ENCODE data around the gene ETF1.
"Not testable (repeated sequence)": the region's sequence is repeated elsewhere in the genome, so short reads cannot be mapped to it uniquely, and the experiment has no call there.

Gene ETF1

DNA sequence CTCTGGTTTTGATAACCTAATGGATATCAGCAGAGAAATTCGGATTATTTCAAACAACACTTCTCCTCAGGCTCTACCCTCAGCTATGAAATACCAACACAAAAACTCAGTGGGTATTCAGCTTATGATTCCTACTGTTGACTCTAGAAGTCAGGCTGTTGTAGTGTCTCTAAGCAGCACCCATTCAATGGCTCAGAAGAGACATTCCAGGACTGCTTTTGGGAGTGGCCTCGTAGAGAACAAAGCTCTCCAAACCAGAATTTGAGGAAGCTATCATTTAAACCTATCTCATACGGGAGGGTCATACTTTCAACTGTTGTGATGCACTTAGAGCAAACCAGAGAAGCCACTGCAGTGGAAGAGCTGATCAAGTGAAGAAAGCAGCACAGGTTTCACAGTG lies 34.1 kb downstream of the ETF1 start:
- Histone ChIP-seq H3K9ac (ENCODE audit: low read length) (no peak overlapping the region), H3K4me1 (ENCODE audit: low read length) (no peaks in the 10 kb centered on the region), H3K4me2 (ENCODE audit: low read depth, low read length) (no peak overlapping the region), H3F3A (ENCODE audit: insufficient read depth, low read length) (no peaks in the 10 kb centered on the region; the same call in 1 of the 2 replicates), H3K9me2 (replicated peaks; ENCODE audit: insufficient read depth, low read length) (no peaks in the 10 kb centered on the region), H2AFZ (ENCODE audit: low read length) (no peak overlapping the region), H3K27me3 (replicated peaks; ENCODE audit: insufficient read depth, low read length) (no peaks in the 10 kb centered on the region), H3K4me3 (ENCODE audit: low read length) (no peak overlapping the region), H3K36me3 (replicated peaks; ENCODE audit: insufficient read depth, low read length) (peaks cover 3% of the 10 kb centered on the region), H3K27ac (ENCODE audit: low read length) (no peak overlapping the region), H3K79me2 (ENCODE audit: low read length) (peaks cover 2% of the 10 kb centered on the region; the same call in 1 of the 2 replicates), H3K9me3 (replicated peaks; ENCODE audit: insufficient read depth, low read length) (no peaks in the 10 kb centered on the region), H4K20me1 (ENCODE audit: insufficient read depth, low read length) (no peaks in the 10 kb centered on the region; the same call in 1 of the 2 replicates)
- DNase-seq, result no peak
- TF ChIP-seq EZH2phosphoT487 (IDR thresholded peaks at IDR 0.05; ENCODE audit: low read length) (no peak), EZH2 (optimal IDR thresholded peaks at IDR 0.05; ENCODE audit: low read depth, low read length) (no peak)
- TF ChIP-seq, protein P1, sequence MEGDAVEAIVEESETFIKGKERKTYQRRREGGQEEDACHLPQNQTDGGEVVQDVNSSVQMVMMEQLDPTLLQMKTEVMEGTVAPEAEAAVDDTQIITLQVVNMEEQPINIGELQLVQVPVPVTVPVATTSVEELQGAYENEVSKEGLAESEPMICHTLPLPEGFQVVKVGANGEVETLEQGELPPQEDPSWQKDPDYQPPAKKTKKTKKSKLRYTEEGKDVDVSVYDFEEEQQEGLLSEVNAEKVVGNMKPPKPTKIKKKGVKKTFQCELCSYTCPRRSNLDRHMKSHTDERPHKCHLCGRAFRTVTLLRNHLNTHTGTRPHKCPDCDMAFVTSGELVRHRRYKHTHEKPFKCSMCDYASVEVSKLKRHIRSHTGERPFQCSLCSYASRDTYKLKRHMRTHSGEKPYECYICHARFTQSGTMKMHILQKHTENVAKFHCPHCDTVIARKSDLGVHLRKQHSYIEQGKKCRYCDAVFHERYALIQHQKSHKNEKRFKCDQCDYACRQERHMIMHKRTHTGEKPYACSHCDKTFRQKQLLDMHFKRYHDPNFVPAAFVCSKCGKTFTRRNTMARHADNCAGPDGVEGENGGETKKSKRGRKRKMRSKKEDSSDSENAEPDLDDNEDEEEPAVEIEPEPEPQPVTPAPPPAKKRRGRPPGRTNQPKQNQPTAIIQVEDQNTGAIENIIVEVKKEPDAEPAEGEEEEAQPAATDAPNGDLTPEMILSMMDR (IDR thresholded peaks at IDR 0.05; ENCODE audit: low read length), result no peak

DNA sequence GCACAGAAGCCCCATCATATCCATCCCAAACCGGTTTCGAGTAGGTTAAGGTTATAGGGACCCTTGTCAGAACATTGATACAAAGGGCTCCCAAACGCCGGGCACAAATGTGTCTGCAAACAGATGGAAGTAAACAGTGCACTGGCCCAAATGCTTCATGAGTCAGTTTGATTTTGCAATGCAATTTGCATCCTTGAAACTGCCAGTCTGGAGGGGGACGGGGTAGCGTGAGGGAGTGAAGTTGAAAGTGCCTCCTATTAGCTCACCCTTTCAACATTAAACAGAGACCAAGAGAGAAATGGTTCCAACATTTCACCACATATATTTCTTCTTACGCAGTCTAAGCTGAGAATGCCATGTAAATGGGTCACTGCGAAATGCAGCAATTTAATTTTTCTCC lies 35.6 kb downstream of the ETF1 start:
- H3K4me3 ChIP-seq (ENCODE audit: low read length); H3K79me2 ChIP-seq (ENCODE audit: low read length); H3K9me3 ChIP-seq (replicated peaks; ENCODE audit: insufficient read depth, low read length); H3K4me1 ChIP-seq (ENCODE audit: low read length); H3K9ac ChIP-seq (ENCODE audit: low read length); DNase-seq; H2AFZ ChIP-seq (ENCODE audit: low read length); H3K4me2 ChIP-seq (ENCODE audit: low read depth, low read length); H3K27me3 ChIP-seq (replicated peaks; ENCODE audit: insufficient read depth, low read length); H3K27ac ChIP-seq (ENCODE audit: low read length); H3K9me2 ChIP-seq (replicated peaks; ENCODE audit: insufficient read depth, low read length); H3F3A ChIP-seq (ENCODE audit: insufficient read depth, low read length); H4K20me1 ChIP-seq (ENCODE audit: insufficient read depth, low read length); H3K36me3 ChIP-seq (replicated peaks; ENCODE audit: insufficient read depth, low read length): not testable (repeated sequence)

DNA sequence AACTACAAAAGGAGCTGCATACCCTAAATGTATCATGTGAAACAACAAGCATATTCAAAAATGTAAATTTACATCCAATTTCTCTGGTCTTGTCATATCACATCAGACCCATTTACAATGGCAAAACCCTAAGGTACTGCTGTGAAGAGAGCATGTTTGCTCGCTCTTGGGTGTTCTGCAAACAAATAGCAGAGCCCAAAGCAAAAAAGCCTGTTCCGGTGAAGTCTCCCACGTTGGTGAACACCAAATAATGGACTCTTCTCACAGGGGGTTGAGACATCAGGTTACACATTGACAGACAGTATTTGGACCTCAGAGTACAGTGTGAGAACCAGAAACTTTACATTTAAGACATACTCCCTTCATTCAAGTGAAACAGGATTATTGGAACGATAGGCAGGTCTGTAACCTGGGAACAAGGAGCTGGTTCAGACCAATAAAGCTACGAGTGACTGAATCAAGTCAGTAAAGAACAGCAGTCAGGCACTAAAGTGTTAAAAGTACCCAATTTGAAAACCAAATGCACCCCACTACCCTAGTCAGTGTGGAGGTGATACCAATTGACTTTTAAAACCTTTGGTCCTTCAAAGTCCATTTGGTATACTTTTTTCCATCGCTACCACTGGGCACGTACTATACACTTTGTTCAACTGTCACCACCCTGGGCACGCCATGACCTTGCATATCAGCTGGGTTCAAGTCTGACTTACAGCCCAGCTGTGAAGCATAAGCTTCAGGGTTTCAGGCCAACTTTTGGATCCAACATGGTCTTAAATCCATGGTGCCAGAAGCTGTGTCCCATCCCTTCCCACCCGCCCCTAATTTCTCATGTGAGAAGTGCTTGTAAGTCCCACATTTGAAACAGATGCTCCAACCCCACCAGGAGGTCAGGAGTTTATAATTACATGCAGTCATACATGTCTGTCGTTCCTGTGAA lies 36.4 kb downstream of the ETF1 start:
- Histone ChIP-seq H3F3A (ENCODE audit: insufficient read depth, low read length) (no peaks in the 10 kb centered on the region; the same call in 1 of the 2 replicates), H3K9me3 (replicated peaks; ENCODE audit: insufficient read depth, low read length) (no peaks in the 10 kb centered on the region), H3K79me2 (ENCODE audit: low read length) (no peaks in the 10 kb centered on the region), H3K4me2 (ENCODE audit: low read depth, low read length) (no peak overlapping the region), H3K4me3 (ENCODE audit: low read length) (no peak overlapping the region), H2AFZ (ENCODE audit: low read length) (no peak overlapping the region), H4K20me1 (ENCODE audit: insufficient read depth, low read length) (no peaks in the 10 kb centered on the region; the same call in 1 of the 2 replicates), H3K36me3 (replicated peaks; ENCODE audit: insufficient read depth, low read length) (peaks cover 3% of the 10 kb centered on the region), H3K4me1 (ENCODE audit: low read length) (no peaks in the 10 kb centered on the region), H3K9me2 (replicated peaks; ENCODE audit: insufficient read depth, low read length) (no peaks in the 10 kb centered on the region), H3K9ac (ENCODE audit: low read length) (no peak overlapping the region), H3K27me3 (replicated peaks; ENCODE audit: insufficient read depth, low read length) (no peaks in the 10 kb centered on the region), H3K27ac (ENCODE audit: low read length) (no peak overlapping the region)
- TF ChIP-seq EZH2phosphoT487 (IDR thresholded peaks at IDR 0.05; ENCODE audit: low read length), result no peak
- TF ChIP-seq EZH2 (optimal IDR thresholded peaks at IDR 0.05; ENCODE audit: low read depth, low read length), result no peak
- TF ChIP-seq, protein P1 (IDR thresholded peaks at IDR 0.05; ENCODE audit: low read length), result no peak
- no peak for DNase-seq

DNA sequence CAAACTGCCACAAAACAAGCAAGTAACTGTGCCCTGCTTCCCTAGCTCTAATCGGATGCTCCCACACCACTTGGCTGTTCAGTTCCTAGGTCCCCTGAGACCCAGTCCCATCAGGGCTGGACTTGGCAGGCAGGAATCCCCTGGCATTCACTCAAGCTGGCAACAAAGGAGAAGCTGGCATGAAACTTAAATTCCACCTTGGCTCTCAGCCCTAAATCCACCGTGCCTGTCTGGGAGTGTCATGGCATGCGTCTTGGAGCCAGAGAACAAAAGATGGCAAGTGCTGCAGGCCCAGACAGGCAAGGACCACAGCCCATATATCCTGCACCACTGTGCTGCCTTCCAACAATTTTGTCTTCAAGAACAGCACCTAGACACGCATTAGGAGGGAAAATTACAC lies 38.2 kb downstream of the ETF1 start:
- no peaks in the 10 kb centered on the region for H4K20me1 ChIP-seq (ENCODE audit: insufficient read depth, low read length)
- H3K4me2 ChIP-seq (ENCODE audit: low read depth, low read length), result no peak overlapping the region
- TF ChIP-seq EZH2 (optimal IDR thresholded peaks at IDR 0.05; ENCODE audit: low read depth, low read length) (no peak), EZH2phosphoT487 (IDR thresholded peaks at IDR 0.05; ENCODE audit: low read length) (no peak)
- TF ChIP-seq, protein P1 (IDR thresholded peaks at IDR 0.05; ENCODE audit: low read length), result no peak
- no peaks in the 10 kb centered on the region; the same call in 1 of the 2 replicates for H3F3A ChIP-seq (ENCODE audit: insufficient read depth, low read length)
- H3K27ac ChIP-seq (ENCODE audit: low read length), result no peak overlapping the region
- H3K4me3 ChIP-seq (ENCODE audit: low read length), result no peak overlapping the region
- H2AFZ ChIP-seq (ENCODE audit: low read length), result no peak overlapping the region
- H3K4me1 ChIP-seq (ENCODE audit: low read length), result no peaks in the 10 kb centered on the region
- H3K9me3 ChIP-seq (replicated peaks; ENCODE audit: insufficient read depth, low read length), result no peaks in the 10 kb centered on the region
- H3K27me3 ChIP-seq (replicated peaks; ENCODE audit: insufficient read depth, low read length), result no peaks in the 10 kb centered on the region
- peaks cover 3% of the 10 kb centered on the region; the same call in 1 of the 2 replicates for H3K36me3 ChIP-seq (replicated peaks; ENCODE audit: insufficient read depth, low read length)
- no peak overlapping the region for H3K9ac ChIP-seq (ENCODE audit: low read length)
- H3K9me2 ChIP-seq (replicated peaks; ENCODE audit: insufficient read depth, low read length), result no peaks in the 10 kb centered on the region
- H3K79me2 ChIP-seq (ENCODE audit: low read length), result no peaks in the 10 kb centered on the region
- no peak for DNase-seq

Data from MM.1S (cell line).